IMR-90 (cell line): ENCODE measurements around the gene WIPF1.

ENCODE experiments used
- BHLHE40 ChIP-seq: fragments of 150-350 bp; IDR thresholded peaks from 2 replicates; pipeline ENCODE4 v1.6.1; 2016; ENCODE audit warnings: mild to moderate bottlenecking, low read depth, low read length
- MAFK ChIP-seq: IDR thresholded peaks from 2 replicates; pipeline ENCODE4 v1.6.1; 2012; ENCODE audit warnings: low read depth, low read length, improper control_type of control experiment
- MXI1 ChIP-seq: IDR thresholded peaks from 2 replicates; pipeline ENCODE4 v1.6.1; 2012; ENCODE audit warnings: low read depth, mild to moderate bottlenecking, low read length, moderate library complexity, borderline replicate concordance
- NFE2L2 ChIP-seq: fragments of 150-350 bp; IDR thresholded peaks from 2 replicates; pipeline ENCODE4 v1.6.1; 2016; ENCODE audit warnings: low read depth, mild to moderate bottlenecking, low read length
- POLR2A ChIP-seq: IDR thresholded peaks from 2 replicates; pipeline ENCODE4 v1.6.1; 2012; ENCODE audit warnings: mild to moderate bottlenecking, low read depth, low read length
- RAD21 ChIP-seq: IDR thresholded peaks from 2 replicates; pipeline ENCODE4 v1.6.1; 2012; ENCODE audit warnings: low read length, improper control_type of control experiment
- SMC3 ChIP-seq: fragments of 150-350 bp; IDR thresholded peaks from 2 replicates; pipeline ENCODE4 v1.6.1; 2016; ENCODE audit warnings: low read depth, mild to moderate bottlenecking, antibody characterized with exemption, low read length, moderate library complexity
- TF ChIP-seq, protein P1 (sequence below): conservative IDR thresholded peaks from 2 replicates; pipeline ENCODE4 v1.5.1; 2012; ENCODE audit warnings: mild to moderate bottlenecking, low read depth, low read length, improper control_type of control experiment
- TF ChIP-seq, protein P2 (sequence below): fragments of 150-350 bp; IDR thresholded peaks from 2 replicates; pipeline ENCODE4 v1.6.1; 2017; ENCODE audit warnings: mild to moderate bottlenecking, antibody characterized with exemption, low read length, low read depth

DNA sequence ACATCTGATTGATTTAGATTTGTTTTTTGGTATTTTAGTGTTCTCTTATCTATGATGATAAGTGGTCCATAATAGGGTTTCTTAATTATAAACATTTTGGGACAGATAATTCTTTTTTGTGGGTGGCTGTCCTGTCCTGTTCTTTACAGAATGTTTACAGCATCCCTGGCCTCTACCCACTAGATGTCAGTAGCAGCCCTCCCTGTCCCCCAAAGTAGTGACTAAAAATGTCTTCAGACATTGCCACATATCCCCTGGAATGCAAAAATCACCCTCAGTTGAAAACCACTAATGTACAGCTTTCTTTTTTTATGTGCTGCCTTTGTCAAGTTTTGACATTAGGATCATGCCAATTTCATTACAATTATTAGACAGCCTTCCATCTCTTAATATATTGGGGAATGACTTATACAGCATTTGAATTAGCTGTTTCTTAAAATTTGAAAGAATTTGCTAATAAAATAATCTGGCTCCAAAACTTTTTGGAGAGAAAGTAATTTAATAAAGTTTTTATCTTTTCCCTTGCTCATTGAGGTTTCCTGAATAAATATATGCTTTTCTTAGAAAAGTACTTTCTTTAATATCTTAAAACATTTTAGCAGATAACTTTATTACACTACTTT, 19.5 kb downstream of the WIPF1 start:
- TF ChIP-seq, protein P1, sequence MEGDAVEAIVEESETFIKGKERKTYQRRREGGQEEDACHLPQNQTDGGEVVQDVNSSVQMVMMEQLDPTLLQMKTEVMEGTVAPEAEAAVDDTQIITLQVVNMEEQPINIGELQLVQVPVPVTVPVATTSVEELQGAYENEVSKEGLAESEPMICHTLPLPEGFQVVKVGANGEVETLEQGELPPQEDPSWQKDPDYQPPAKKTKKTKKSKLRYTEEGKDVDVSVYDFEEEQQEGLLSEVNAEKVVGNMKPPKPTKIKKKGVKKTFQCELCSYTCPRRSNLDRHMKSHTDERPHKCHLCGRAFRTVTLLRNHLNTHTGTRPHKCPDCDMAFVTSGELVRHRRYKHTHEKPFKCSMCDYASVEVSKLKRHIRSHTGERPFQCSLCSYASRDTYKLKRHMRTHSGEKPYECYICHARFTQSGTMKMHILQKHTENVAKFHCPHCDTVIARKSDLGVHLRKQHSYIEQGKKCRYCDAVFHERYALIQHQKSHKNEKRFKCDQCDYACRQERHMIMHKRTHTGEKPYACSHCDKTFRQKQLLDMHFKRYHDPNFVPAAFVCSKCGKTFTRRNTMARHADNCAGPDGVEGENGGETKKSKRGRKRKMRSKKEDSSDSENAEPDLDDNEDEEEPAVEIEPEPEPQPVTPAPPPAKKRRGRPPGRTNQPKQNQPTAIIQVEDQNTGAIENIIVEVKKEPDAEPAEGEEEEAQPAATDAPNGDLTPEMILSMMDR: peak; percentile 86
- TF ChIP-seq RAD21 (peak; percentile 90), POLR2A (0 out of 2 replicates have a peak, but pooled peaks have one; percentile 22), BHLHE40 (no peak), MXI1 (no peak), MAFK (no peak), NFE2L2 (no peak), SMC3 (peak; percentile 90)
- TF ChIP-seq, protein P2, sequence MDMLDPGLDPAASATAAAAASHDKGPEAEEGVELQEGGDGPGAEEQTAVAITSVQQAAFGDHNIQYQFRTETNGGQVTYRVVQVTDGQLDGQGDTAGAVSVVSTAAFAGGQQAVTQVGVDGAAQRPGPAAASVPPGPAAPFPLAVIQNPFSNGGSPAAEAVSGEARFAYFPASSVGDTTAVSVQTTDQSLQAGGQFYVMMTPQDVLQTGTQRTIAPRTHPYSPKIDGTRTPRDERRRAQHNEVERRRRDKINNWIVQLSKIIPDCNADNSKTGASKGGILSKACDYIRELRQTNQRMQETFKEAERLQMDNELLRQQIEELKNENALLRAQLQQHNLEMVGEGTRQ: no peak
